Suprapubic skin (tissue), 4 donors: ENCODE data around the gene AKAP13.

Experiments used
- EP300 ChIP-seq: sonication (generic); formaldehyde crosslinking; IDR thresholded peaks from one replicate; pipeline ENCODE4 v1.6.1; 2017; ENCODE audit warnings: antibody characterized with exemption
- POLR2A ChIP-seq, 2 donors: fragments of 450-650 bp; IDR thresholded peaks; one replicate each; pipeline ENCODE4 v1.6.1; 2017; ENCODE audit warnings: antibody characterized with exemption in 2 of 2, mild to moderate bottlenecking in 2 of 2, moderate library complexity in 2 of 2
- POLR2AphosphoS5 ChIP-seq, 3 donors: sonication (generic); formaldehyde crosslinking; IDR thresholded peaks; one replicate each; pipeline ENCODE4 v1.6.1; 2017; ENCODE audit warnings: antibody characterized with exemption in 3 of 3
- TF ChIP-seq, protein P1 (sequence below), 2 donors: fragments of 200-600 bp in 1 of 2; fragments of 450-650 bp in 1 of 2; sonication (generic) in 1 of 2; IDR thresholded peaks; one replicate each; pipeline ENCODE4 v1.5.1; 2016 to 2019; ENCODE audit warnings: antibody characterized with exemption in 2 of 2, mild to moderate bottlenecking in 1 of 2, moderate library complexity in 1 of 2

DNA sequence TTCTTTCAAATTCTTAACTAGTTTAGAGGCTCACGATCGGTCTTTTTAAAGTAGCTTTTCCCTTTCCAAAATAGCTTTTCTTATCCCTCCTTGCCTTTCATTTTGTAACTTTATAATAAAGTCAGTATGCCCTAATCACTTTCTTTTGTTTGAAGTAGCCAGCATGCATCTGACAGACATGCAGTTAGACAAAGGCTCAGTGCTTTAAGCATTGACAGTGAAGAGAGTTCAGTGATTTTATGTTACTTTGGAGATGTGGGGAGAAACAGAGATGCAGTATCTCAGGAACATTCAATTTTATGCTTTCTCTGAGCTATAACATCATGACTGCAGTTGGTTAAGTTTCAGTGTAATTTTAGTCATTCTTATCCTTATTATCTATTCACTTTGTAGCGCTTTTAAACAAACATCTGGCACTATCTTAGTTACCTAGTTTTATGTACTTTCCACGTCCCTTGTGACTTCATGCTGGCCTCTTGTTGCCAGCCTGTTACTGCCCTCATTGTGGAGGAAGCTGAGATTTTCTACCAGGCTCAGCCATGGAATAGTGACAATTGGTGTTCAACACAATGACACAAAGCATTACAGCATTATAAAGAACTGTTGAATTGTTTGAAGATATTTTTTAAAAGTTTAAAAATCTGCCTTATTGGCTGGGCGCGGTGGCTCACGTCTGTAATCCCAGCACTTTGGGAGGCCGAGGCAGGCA lies 90.3 kb downstream of the AKAP13 start:
- TF ChIP-seq, protein P1, sequence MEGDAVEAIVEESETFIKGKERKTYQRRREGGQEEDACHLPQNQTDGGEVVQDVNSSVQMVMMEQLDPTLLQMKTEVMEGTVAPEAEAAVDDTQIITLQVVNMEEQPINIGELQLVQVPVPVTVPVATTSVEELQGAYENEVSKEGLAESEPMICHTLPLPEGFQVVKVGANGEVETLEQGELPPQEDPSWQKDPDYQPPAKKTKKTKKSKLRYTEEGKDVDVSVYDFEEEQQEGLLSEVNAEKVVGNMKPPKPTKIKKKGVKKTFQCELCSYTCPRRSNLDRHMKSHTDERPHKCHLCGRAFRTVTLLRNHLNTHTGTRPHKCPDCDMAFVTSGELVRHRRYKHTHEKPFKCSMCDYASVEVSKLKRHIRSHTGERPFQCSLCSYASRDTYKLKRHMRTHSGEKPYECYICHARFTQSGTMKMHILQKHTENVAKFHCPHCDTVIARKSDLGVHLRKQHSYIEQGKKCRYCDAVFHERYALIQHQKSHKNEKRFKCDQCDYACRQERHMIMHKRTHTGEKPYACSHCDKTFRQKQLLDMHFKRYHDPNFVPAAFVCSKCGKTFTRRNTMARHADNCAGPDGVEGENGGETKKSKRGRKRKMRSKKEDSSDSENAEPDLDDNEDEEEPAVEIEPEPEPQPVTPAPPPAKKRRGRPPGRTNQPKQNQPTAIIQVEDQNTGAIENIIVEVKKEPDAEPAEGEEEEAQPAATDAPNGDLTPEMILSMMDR (IDR thresholded peaks at IDR 0.05) = no peak
- TF ChIP-seq POLR2AphosphoS5 (IDR thresholded peaks at IDR 0.05) (no peak), POLR2A (IDR thresholded peaks at IDR 0.05) (no peak), EP300 (no peak)
